Panc1 (cell line): ENCODE results near the gene MOB2. TPM values are rescaled to one million over a fixed set of nuclear protein-coding genes. Genes with fewer than 3 reads are reported as not detected.

Experiments used
- ATAC-seq: fragments of 200-7000 bp; cut with Tn5 transposase; 2 replicates; pipeline ENCODE4 v1.9.1; 2020; ENCODE audit warnings: mild to moderate bottlenecking, moderate library complexity
- BruUV-seq: library from RNA; stranded (reverse); fragments of 400-500 nt; replicated peaks from 2 replicates; lab custom pipeline; 2021; lab: Mats Ljungman, UMichigan
- CTCF ChIA-PET: fragments of 300-600 bp; sonication (Branson Sonifier 250); formaldehyde crosslinking; loops from one replicate; lab custom pipeline; 2022; ENCODE audit warnings: antibody characterized with exemption; lab: Charles Lee
- POLR2A ChIA-PET: fragments of 300-600 bp; sonication (Branson Sonifier 250); formaldehyde crosslinking; loops from one replicate; lab custom pipeline; 2022; ENCODE audit warnings: antibody characterized with exemption; lab: Charles Lee
- DNase-seq: peaks from one replicate; pipeline ENCODE4 v3.0.0-alpha.2; 2010; ENCODE audit warnings: low read depth, low spot score
- H3K27ac ChIP-seq: 2 replicates; pipeline ENCODE4 v1.5.1; 2011; ENCODE audit warnings: mild to moderate bottlenecking, low read length, inconsistent platforms
- H3K27me3 ChIP-seq: fragments of 200-500 bp; sonication (Bioruptor generic); 2 replicates; pipeline ENCODE4 v1.6.0; 2014; ENCODE audit warnings: low read length, inconsistent platforms; ENCODE audit not compliant: control insufficient read depth, insufficient read depth
- H3K36me3 ChIP-seq: fragments of 200-500 bp; sonication (Bioruptor generic); 2 replicates; pipeline ENCODE4 v1.5.1; 2014; ENCODE audit warnings: inconsistent platforms, mild to moderate bottlenecking, low read length, moderate library complexity; ENCODE audit not compliant: control insufficient read depth, insufficient read depth
- H3K4me1 ChIP-seq: 2 replicates; pipeline ENCODE4 v1.5.1; 2011; ENCODE audit warnings: inconsistent platforms, mild to moderate bottlenecking, low read length, moderate library complexity; ENCODE audit not compliant: control insufficient read depth, insufficient read depth
- H3K4me3 ChIP-seq, 2 experiments: 2 replicates each; pipeline ENCODE4 v1.5.1; 2011 to 2012; ENCODE audit warnings: low read depth in 2 of 2, low read length in 2 of 2, mild to moderate bottlenecking in 2 of 2, inconsistent platforms in 1 of 2, moderate library complexity in 1 of 2
- H3K9me3 ChIP-seq: fragments of 200-500 bp; sonication (Bioruptor generic); 2 replicates; pipeline ENCODE4 v1.5.1; 2014; ENCODE audit warnings: low read depth, mild to moderate bottlenecking, inconsistent platforms, low read length, moderate library complexity; ENCODE audit not compliant: control insufficient read depth, insufficient read depth
- POLR2AphosphoS5 ChIP-seq: IDR thresholded peaks from 2 replicates; pipeline ENCODE4 v1.6.1; 2012; ENCODE audit warnings: mild to moderate bottlenecking, low read depth, low read length, moderate library complexity
- REST ChIP-seq, 2 experiments: IDR thresholded peaks; 2 replicates each; pipeline ENCODE4 v1.6.1; 2011 to 2012; ENCODE audit warnings: low read depth in 2 of 2, control low read depth in 1 of 2, low read length in 1 of 2, mild to moderate bottlenecking in 1 of 2, moderate library complexity in 1 of 2; ENCODE audit not compliant: insufficient read depth in 1 of 2
- SIN3A ChIP-seq: IDR thresholded peaks from 2 replicates; pipeline ENCODE4 v1.6.1; 2012; ENCODE audit warnings: low read depth, mild to moderate bottlenecking, low read length, moderate library complexity, borderline replicate concordance; ENCODE audit not compliant: insufficient read depth
- TCF7L2 ChIP-seq: IDR thresholded peaks from 2 replicates; pipeline ENCODE4 v1.6.1; 2011; ENCODE audit warnings: mild to moderate bottlenecking, low read depth, low read length, inconsistent platforms
- in situ Hi-C: cut with HindIII; loops from 2 replicates; pipeline ENCODE4 v1.10.0; 2016; ENCODE audit warnings: low sequenced_read_pairs, low pct_unique_long_range_greater_than_20kb
- intact Hi-C: fragments of 100-400 bp; cut with micrococcal nuclease; formaldehyde crosslinking; loops from one replicate; pipeline ENCODE4 v1.10.0; 2022; ENCODE audit not compliant: unreplicated experiment
- total RNA-seq: library from RNA; stranded (reverse); gene quantifications from one replicate; pipeline ENCODE4 v1.2.1, GENCODE V29; 2021; ENCODE audit not compliant: unreplicated experiment
- TF ChIP-seq, protein P1 (sequence below): fragments of 450-650 bp; IDR thresholded peaks from 2 replicates; pipeline ENCODE4 v1.5.1; 2017; ENCODE audit warnings: mild to moderate bottlenecking

The MOB2 gene
- total RNA-seq, 1 experiment from 2014 or later: 51.2 TPM

- no peak for DNase-seq
- Histone ChIP-seq H3K4me1 (peaks cover 27% of the 10 kb centered on the region), H3K9me3 (no peaks in the 10 kb centered on the region), H3K27me3 (no peaks in the 10 kb centered on the region), H3K27ac (no peak overlapping the region), H3K36me3 (no peaks in the 10 kb centered on the region), H3K4me3 (no peak overlapping the region)
- ChIA-PET POLR2A (no interaction called here), CTCF (no interaction called here)
- no TSS peak for BruUV-seq
- TF ChIP-seq REST (IDR thresholded peaks at IDR 0.05; ENCODE audit: insufficient read depth in 1 of 2, low read depth in 2 of 2, low read length in 1 of 2) (no peak), POLR2AphosphoS5 (no peak), SIN3A (no peak), TCF7L2 (no peak)
- TF ChIP-seq, protein P1, sequence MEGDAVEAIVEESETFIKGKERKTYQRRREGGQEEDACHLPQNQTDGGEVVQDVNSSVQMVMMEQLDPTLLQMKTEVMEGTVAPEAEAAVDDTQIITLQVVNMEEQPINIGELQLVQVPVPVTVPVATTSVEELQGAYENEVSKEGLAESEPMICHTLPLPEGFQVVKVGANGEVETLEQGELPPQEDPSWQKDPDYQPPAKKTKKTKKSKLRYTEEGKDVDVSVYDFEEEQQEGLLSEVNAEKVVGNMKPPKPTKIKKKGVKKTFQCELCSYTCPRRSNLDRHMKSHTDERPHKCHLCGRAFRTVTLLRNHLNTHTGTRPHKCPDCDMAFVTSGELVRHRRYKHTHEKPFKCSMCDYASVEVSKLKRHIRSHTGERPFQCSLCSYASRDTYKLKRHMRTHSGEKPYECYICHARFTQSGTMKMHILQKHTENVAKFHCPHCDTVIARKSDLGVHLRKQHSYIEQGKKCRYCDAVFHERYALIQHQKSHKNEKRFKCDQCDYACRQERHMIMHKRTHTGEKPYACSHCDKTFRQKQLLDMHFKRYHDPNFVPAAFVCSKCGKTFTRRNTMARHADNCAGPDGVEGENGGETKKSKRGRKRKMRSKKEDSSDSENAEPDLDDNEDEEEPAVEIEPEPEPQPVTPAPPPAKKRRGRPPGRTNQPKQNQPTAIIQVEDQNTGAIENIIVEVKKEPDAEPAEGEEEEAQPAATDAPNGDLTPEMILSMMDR: no peak
- intact Hi-C loops: no loop called here
- in situ Hi-C loops: no loop called here
- ATAC-seq: no peak
Observed at GRCh38 chr11:1483445-1483961, 3.1 kb downstream of the MOB2 start.

DNA sequence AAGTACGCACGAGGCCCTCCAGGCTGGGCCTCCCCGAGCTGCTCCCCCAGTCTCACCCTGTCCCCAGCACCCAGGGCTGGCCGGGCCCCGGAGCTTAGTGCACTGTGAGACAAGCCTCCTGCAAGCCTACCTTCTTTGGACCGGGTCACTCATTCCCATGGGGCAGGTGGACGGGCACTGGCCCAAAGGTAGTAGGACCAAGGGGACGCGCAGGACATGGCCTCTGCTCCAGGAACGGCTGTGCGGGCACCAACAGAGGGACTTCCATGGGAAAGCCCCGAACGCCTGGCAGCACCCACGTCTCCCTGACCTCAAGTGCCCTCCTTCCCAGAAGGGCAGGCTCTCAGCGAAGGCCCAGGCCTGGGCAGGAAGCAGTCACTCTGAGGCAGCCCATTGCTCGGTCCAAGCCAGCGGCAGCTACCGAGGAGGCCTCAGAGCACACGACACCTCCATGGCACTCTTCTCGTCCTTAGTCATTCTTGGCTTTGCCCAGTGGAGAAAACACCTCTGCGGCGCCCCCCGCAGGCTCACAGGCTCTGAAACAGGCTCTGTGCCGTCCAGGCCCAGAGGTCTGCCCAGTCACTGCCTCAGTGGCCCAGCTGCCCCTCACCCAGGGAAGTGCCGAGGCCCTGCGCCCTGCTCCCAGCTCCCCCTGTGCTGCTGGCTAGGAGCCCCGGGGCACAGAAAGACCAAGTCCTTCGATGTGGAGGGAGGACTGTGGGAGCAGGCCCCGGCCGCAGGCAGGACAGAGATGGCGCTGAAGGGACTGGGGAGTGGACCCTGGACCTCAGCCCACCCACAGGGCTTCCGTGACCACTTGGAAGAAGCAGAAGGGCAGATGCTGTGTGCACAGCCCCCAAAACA, 3.8 kb downstream of the MOB2 start:
- no peak overlapping the region for H3K27ac ChIP-seq
- ATAC-seq (no peak), DNase-seq (no peak)
- in situ Hi-C loops: no loop called here
- CTCF ChIA-PET: interaction anchor here (0.6 kb wide), 1 partner anchor 26 kb away, joined by 4 read pairs; no protein-coding TSS in a partner anchor
- peaks cover 23% of the 10 kb centered on the region for H3K4me1 ChIP-seq
- BruUV-seq: no TSS peak
- H3K9me3 ChIP-seq: no peaks in the 10 kb centered on the region
- no peaks in the 10 kb centered on the region for H3K27me3 ChIP-seq
- TF ChIP-seq TCF7L2 (no peak), REST (IDR thresholded peaks at IDR 0.05; ENCODE audit: insufficient read depth in 1 of 2, low read depth in 2 of 2, low read length in 1 of 2) (no peak)
- H3K4me3 ChIP-seq: no peak overlapping the region
- POLR2A ChIA-PET: no interaction called here
- no peaks in the 10 kb centered on the region for H3K36me3 ChIP-seq
- intact Hi-C loops: no loop called here
